Measurements from ENCODE around the gene NIPBL.
"Not testable (repeated sequence)": the region's sequence is repeated elsewhere in the genome, so short reads cannot be mapped to it uniquely, and the experiment has no call there.

The NIPBL gene, protein sequence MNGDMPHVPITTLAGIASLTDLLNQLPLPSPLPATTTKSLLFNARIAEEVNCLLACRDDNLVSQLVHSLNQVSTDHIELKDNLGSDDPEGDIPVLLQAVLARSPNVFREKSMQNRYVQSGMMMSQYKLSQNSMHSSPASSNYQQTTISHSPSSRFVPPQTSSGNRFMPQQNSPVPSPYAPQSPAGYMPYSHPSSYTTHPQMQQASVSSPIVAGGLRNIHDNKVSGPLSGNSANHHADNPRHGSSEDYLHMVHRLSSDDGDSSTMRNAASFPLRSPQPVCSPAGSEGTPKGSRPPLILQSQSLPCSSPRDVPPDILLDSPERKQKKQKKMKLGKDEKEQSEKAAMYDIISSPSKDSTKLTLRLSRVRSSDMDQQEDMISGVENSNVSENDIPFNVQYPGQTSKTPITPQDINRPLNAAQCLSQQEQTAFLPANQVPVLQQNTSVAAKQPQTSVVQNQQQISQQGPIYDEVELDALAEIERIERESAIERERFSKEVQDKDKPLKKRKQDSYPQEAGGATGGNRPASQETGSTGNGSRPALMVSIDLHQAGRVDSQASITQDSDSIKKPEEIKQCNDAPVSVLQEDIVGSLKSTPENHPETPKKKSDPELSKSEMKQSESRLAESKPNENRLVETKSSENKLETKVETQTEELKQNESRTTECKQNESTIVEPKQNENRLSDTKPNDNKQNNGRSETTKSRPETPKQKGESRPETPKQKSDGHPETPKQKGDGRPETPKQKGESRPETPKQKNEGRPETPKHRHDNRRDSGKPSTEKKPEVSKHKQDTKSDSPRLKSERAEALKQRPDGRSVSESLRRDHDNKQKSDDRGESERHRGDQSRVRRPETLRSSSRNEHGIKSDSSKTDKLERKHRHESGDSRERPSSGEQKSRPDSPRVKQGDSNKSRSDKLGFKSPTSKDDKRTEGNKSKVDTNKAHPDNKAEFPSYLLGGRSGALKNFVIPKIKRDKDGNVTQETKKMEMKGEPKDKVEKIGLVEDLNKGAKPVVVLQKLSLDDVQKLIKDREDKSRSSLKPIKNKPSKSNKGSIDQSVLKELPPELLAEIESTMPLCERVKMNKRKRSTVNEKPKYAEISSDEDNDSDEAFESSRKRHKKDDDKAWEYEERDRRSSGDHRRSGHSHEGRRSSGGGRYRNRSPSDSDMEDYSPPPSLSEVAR (N-terminal part only)

DNA sequence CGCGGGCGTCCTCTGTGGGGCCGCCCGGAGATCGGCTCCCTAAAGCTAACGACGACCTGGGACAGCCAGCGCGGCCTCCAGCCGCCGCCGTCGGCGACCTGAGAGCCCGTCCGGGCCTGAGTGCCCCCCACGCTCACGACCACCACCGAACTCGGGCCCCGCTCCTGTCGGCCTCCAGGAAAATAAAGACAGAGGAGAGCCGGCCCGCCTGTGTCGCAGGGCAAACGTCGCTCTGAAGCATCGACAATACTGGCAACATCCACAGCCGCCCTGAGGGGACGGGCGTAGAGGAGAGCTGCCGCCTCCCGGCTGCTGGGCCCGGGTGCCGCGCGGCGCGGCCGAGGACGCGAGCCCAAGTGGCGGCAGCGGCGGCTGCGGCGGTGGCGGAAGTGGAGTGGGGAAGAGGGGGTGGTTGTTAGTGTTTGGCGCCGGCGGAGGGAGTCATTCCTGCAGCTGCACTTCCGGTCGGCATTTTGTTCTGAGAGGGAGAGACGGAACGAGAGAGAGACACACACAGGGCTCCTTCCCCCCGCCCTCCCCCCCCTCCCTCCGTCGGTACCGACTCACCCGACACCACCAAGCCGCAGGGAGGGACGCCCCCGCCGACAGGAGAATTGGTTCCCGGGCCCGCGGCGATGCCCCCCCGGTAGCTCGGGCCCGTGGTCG, at the start of gene NIPBL:
TSS of gene NIPBL (plus strand) at position 471 of the 666 bp plus-strand sequence. CDS start 76,928 bp downstream, outside the sequence.
- DNase-seq (peak; percentile 90), ATAC-seq (peak; percentile 81)

DNA sequence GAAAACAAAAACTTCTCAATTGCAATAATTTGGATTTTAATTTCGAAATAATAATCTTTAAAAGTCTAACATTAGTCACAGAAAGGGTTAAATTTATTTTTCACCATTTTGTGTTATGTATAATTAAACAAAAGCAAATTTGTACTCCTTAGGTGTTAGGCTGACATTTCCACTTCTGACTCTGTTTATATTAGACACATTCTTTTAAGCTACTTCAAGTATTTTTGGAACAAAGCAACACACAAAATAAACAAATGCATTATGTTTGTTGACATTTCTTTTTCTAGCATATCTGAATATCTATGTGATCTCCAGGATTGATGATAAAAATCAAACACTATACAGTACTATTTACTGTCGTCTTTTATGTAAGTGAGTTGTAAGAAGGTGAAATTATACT, 44.3 kb upstream of the NIPBL start:
- DNase-seq, result no peak
- ATAC-seq, result no peak

DNA sequence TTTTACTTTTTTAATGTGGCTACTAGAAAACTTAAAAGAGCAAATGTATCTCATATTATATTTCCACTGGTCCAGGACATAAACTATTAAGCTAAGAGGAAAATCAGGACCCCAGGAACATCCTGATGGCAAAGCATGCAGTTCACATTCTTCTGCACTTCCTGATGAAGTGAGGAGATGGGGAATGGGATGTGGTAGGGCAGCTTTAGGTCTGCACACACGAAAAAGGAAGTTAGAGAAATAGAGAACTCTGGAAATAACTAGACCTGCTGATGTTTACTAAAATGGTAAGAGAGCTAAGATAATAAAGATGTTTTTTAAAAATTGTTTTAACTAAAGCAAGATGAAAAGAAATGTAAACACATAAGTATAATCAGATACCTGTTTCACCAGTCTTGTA, 39.7 kb upstream of the NIPBL start:
- DNase-seq (no peak), ATAC-seq (no peak)

DNA sequence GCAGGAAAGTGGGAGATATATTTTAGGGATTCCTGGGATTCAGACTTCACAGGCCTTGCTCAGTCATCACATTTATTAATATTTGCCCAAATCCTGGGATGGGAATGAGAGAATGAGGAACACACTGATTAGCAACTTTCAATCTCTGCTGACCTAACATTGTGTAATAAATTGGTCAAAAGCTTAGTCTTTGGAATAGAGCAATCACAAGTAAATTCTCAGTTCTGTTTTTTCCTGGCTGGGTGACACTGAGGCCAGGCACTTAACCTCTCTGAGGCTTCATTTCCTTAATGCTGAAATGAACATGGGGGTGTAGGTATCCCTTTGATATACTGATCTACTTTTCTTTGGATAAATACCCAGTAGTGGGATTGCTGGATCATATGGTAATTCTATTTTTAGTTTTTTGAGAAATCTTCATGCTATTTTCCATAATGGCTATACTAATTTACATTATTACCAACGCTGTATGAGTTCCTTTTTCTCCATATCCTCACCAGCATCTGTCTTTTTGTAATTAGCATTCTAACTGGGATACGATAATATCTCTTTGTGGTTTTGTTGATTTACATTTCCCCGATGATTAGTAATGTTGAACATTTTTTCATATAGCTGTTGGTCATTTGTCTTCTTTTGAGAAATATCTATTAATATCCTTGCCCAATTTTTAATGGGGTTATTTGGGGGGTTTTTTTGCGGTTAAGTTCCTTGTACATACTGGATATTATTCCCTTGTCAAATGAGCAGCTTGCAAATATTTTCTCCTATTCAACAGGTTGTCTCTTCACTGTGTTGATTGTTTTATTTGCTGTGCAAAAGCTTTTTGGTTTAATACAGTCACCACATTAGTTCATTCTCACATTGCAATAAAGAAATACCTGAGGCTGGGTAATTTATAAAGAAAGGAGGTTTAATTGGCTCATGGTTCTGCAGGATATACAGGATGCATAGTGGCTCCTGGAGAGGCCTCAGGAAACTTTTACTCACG, 36.8 kb upstream of the NIPBL start:
- no peak for DNase-seq

DNA sequence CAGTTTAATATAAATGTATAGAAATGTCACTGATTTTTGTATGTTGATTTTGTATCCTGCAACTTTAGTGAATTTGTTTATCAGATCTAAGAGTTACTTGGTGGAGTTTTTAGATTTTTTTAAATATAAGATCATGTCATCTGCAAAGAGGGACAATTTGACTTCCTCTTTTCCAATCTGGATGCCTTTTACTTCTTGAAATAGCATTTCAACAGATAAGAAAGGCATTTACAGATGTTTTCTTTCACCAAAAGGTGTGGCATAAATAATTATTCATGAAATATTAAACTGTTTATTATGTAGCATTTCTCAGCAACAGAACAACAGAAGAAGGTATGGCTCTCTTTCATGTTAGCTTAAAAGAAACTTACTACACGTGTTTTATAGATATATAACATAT, 34.9 kb upstream of the NIPBL start:
- ATAC-seq, result no peak

More for the DNA sequence above, 36.8 kb upstream of the NIPBL start:
- no peak for ATAC-seq

DNA sequence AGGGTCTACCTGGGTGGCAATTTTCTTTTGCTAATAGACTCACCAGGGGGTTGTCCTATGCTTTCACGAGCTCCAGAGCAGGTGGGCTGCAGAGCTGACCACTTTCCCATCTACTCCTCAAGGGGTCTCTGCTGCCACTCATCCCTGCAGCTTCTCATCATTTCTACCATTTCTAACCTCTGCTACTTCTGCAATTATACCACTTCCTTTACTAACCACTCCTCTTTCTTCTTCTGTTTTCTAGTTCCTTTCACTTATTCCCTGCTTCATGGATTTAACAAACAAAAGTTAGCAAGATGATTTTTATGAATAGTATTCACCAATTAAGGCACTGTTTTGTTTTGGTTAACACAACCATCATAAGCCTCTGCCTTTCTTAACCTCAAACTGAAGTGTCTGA, 34.5 kb upstream of the NIPBL start:
- no peak for DNase-seq
- ATAC-seq, result no peak

More for the DNA sequence above, 34.9 kb upstream of the NIPBL start:
- DNase-seq, result no peak

DNA sequence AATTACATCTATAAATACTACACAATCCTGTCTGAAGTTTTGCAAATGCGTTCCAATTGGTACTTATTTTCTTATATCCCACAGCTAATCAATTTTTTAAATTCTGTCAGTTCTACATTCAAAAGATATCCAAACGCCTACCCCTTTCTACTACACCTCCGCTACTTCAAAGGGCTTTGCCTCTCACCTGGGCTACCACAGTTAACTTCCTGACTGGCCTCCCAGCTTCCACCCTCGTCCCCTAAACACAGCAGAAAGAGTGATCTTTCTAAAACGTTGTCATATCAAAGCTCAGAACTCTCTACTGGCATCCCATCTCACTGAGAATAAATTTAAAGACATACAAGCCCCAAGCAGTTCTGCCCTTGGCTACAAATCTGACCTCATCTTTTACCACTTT, 32.3 kb upstream of the NIPBL start:
- ATAC-seq (peak; percentile 23), DNase-seq (no peak)

DNA sequence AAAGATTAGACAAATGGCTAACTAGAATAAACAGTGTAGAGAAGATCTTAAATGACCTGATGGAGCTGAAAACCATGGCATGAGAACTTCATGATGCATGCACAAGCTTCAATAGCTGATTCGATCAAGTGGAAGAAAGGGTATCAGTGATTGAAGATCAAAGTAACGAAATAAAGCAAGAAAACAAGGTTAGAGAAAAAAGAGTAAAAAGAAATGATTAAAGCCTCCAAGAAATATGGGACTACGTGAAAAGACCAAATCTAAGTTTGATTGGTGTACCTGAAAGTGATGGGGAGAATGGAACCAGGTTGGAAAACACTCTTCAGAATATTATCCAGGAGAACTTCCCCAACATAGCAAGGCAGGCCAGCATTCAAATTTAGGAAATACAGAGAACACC, 28.0 kb upstream of the NIPBL start:
- not testable (repeated sequence) for DNase-seq, ATAC-seq

DNA sequence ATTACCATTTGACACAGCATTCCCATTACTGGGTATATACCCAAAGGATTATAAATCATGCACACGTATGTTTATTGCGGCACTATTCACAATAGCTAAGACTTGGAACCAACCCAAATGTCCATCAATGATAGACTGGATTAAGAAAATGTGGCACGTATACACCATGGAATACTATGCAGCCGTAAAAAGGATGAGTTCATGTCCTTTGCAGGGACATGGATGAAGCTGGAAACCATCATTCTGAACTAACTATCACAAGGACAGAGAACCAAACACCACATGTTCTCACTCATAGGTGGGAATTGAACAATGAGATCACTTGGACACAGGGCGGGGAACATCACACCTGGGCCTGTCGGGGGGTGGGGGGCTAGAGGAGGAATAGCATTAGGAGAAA, 23.7 kb upstream of the NIPBL start:
- not testable (repeated sequence) for ATAC-seq, DNase-seq

DNA sequence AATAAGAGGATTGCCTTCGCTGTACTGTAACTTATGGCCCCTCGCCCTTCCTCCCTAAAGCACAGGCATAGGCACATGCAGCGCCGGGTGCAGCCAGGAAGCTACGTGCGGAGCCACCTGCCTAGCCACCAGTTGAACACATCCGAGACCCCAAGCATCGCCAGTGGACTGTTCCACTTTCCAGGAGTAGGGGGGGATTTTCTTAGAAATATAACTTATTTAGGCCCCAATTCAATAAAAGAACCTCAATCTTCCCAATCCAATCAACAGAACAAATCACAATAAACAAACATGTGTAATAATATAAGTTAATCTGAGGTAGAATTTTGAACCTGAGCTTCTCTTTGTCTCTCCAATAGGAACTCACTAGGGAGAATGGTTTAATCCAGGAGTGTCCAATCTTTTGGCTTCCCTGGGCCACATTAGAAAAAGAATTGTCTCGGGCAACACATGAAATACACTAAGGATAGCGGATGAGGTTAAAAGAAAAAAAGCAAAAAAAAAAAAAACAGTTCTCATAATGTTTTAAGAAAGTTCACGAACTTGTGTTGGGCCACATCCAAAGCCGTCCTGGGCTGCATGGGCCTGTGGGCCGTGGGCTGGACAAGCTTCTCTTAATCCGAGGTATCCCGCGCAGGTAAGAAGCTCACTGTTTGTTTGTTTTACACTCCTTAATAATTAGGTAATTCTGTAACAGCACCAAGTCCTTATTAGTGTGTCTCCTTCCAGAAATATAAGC, 22.0 kb upstream of the NIPBL start:
- DNase-seq (no peak), ATAC-seq (no peak)

DNA sequence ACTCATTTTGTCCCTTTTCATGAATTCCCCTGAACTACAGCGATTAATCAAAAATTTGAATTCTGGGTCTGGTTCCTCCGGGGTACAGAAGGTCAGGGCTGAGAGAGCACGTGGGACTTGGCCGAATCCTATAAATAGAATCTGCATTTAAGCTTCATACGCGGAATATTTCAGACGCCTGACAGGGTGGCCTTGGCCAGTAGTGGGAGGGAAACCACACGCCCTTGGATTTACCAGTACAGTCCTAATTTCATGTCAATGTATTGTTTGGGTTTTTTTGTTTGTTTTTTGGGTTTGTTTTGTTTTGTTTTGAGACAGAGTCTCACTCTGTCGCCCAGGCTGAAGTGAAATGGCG, 21.5 kb upstream of the NIPBL start:
- ATAC-seq (no peak), DNase-seq (no peak)

DNA sequence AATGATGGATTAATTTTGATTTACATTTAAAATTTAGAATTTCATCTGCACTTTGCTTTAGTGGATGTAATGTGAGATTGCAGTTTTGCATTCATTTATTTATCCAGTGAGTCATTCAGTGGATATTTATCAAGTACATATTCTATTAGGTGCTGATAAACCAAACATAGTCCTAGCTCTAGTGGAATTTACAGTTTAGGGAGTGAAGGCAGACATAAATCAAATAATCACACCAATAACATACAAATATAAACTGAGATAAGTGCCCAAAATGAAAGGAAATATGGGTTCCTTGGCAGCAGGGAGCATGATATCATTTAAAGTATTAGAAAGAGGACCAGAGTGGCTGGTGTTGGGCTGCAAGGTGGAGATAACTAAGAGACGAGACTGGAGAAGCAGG, 14.7 kb upstream of the NIPBL start:
- ATAC-seq (no peak), DNase-seq (no peak)

DNA sequence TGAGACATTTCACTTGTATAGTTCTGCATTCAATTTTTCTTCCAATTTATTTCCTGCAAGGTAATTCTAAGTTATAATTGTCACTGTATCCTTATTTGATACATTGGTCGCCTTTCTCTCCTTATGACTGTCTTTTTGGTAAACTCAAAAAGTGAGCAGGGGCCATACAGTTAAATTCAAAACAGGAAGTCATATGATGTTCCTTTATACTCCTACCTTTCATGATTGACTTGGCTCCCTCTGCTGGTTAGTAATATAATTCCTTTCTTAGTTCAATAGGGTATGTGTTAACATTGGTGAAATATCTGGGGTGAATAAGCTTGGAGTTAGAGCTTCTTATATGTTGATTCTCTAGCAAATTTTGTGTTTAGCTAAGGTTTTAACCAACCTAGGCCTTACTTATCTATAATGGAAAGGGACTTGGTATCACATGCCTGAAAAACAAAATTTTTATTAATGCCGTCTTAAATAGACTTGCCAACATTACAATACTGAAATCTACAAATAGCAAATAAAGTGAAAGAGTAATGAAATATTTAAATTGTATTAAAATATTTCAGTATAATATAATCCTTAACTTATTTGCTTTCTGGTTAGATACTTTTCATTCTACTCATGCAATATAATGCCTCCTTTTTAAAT, 6.0 kb upstream of the NIPBL start:
- no peak for DNase-seq
- peak; percentile 77 for ATAC-seq

DNA sequence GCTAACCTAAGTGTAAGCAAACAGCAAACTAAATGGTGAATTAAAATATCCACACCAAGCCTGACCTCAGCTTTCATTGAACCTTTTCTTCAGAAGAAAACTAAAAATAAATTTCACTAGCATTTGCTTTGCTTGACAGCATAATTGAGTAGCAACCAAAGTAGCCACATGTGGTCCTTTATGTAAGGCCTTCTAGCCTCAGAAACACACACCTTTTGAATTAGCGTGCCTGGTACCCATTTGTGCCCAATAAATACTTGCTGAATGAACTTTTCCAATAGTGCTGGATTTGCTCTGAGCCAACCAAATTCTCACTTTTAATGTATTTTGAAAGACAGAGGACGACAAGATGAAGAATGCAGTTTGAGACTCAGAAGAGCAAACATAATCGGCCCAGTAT, 2.1 kb upstream of the NIPBL start:
- no peak for ATAC-seq

DNA sequence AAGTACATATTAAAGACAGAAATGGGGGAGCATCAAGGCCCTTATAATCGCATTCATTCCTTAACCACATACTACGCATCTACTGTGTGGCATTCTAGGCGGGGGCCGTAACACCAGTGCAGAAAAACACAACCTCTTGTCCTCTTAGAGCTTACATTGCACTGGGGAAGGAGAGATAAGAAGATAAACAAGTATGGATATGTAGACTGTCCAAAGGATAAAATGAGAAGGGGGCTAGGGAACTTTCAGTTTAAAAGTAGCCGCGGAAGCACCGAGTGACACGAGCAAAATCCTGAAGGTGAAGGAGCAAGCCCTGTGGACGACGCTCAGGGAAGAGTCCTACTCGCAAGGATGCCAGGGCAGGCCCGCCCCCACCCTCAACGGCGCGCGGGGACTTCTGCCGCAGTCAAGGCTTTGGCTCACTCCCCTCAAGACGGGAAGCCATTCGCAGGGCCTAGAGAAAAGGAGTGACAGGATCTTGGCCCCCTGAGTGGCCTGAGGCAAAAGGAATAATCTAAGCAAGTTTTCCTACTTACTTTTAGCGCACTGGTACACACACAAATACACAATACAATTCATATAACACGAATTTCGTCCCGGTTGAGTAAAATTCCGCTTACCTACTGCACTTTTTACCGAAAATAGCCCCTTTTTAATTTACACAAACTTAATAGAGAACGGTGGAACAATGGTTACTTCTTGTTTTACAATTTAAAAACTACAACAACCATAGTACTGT, 1.3 kb upstream of the NIPBL start:
- peak; percentile 24 for ATAC-seq
- DNase-seq, result peak; percentile 65

More for the DNA sequence above, 2.1 kb upstream of the NIPBL start:
- DNase-seq, result no peak

DNA sequence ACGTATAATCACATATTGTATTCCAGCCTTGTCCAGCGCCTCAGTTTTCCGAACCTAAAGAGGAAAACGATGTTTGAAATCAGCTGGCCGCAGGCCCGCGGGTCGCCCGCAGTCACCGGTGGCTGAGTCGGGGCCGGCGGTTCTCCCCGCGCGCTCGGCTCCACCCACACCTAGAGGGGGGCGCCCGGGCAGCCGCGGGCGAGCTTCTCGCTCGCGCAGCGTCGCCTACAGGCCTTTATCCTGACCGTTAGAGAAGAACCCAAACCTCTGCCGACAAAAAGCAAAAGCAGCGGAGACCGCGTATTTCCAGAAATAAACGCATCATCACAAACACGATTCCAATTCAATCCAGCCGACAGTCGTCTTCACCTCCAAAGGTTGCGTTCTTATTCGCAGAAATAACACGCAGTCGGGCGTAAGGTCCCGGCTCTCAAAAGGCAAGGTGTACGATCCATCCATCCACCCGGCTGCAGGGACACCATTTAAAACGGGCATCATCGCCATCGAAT, 725 bp upstream of the NIPBL start:
- DNase-seq (peak; percentile 77), ATAC-seq (peak; percentile 65)

DNA sequence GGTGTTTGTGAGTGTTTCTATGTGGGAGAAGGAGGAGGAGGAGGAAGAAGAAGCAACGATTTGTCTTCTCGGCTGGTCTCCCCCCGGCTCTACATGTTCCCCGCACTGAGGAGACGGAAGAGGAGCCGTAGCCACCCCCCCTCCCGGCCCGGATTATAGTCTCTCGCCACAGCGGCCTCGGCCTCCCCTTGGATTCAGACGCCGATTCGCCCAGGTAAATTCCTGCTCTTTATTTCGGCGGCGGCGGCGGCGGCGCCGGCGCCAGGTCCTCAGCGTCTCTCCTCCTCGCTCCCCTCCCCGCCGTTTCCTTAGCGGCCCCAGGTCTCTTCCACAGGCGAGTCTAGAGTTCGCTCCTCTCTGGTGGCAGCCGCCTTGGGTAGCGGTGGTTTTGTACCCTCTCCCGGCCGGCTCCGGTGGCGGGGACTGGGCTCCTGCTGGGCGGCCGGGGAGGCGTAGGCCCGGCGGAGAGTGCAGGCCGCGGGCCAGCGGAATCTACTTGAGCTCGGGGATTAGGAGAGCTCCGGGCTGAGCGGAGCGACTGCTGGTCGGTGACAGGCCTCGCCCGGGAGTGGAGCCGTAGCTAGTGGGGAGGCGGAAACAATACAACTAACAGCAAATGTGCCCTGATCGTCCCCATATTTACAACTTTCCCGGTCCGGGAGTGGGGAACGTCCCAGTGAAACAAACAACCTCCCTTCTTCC, 547 bp downstream of the NIPBL start:
- peak; percentile 60 for DNase-seq
- peak; percentile 30 for ATAC-seq

Data from stimulated activated naive CD8-positive, alpha-beta T cell treated with anti-CD3 and anti-CD28 coated beads, Interleukin-15, Interleukin-2, amounts not matched to agents 100 U/mL and 50 U/mL, for 24 hours (primary cell).